NCI-H2196 treated with DMSO at 0.1 percent for 48 hours (cell line): ENCODE measurements around the gene SPG7.

ENCODE experiments used
- DNase-seq: peaks from one replicate; lab custom pipeline; 2025; ENCODE audit not compliant: unreplicated experiment; lab: John Stamatoyannopoulos, UW

The SPG7 gene

GRCh38 chr16:89484923-89485679 lies 23.1 kb upstream of the SPG7 start:
- no peak for DNase-seq

DNA sequence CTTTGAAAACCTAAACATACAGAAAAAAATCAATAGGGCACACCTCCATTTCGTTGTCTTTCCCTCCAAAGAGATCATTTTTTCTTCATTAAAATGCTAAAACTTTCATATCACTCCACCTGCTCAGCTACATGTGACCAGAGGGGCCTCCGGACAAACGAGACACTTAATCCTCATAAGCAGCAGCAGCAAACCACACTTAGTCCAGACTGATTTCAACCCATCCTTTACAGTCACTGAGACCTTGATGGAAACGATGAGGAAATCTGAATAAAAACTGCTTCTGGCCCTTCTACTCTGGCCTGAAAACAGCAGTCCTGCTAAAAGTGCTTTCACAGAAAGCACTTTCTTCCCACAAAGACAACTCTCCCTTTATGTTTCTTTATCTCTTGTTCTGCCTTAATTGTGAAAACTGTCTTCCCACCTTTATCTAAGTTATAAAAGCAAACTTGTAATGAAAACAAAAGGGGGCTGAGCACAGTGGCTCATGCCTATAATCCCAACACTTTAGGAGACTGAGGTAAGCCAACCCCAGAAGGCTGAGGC lies 22.4 kb upstream of the SPG7 start:
- DNase-seq = no peak

GRCh38 chr16:89489040-89489897 lies 18.9 kb upstream of the SPG7 start:
- DNase-seq = peak; percentile 34

- no peak for DNase-seq
Observed at GRCh38 chr16:89489898-89490438, 18.2 kb upstream of the SPG7 start.

DNA sequence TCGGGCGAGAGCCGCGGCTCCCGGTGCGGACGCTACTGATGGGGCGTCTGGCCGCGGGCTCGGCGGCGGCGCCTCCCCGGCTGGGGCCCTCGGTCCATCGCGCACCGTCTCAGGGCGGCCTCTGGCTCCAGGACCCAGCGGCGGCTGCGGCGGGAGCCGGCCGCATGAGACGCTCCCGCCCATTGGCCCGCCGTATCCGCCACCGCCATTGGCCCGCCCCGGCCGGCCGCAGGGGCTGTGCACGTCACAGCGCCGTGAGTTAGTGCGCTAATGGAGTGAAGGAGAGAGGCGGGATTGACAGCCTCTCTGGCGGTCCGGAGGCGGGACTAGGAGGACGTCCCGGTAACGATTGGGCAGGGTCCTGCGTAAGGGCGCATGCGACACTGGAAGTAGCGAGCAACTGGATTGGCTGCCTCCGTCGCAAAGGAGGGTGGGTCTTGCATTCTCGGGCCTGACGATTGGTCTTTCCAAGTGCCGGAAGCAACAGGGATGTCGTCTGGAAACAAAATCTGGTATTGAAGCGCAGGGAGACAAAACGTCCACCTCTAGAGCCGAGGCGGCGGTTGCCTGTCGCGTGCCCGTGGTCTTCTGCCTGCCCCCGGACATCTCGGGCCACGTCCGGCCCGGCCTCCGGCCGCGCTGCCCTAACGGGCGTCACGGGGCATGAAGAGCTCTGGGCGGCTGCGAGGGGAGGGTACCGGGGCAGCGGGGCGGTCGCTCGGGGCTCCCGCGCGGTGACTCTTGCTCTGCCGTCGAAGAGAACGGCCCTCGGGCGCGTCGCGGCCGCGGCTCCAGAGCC lies 17.6 kb upstream of the SPG7 start, which contains the start of gene ANKRD11:
Gene ANKRD11, minus strand, starts transcription at position 123 of the 799 bp plus-strand sequence. CDS start 173,542 bp downstream, outside the sequence.
- peak; percentile 95 for DNase-seq

- DNase-seq = no peak
Observed at GRCh38 chr16:89491238-89491869, 16.8 kb upstream of the SPG7 start.

DNA sequence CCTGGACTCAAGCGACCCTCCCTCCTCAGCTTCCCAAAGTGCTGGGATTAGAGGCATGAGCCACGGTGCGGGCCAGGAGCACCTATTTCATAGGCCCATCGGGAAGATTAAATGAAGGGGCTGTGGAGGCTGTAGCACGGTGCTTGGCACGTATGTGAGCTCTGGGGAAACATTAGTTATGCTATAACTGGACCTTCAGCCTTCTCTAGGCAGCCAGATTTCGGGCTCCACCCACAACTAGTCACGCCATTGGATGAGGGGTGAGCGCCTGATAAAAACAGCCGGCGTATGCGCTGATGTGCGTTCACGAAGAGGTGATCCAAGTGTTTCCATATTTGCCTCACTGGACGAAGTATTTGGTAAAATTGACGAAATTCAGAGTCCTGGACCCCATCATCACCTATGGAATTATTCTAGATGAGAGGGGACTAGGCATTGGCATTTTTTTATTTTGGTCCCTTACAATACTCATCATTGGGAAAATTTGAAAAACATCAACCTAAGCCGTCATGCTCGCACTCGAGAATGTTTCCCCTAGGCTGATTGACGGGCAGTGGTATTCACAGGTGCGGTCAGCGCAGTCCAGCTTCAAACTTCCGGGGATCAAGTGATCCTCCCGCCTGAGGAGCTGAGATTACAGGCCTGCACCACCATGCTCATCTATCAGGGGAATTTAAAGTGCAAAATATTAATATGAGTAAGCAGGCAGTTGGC lies 16.1 kb upstream of the SPG7 start:
- no peak for DNase-seq

DNA sequence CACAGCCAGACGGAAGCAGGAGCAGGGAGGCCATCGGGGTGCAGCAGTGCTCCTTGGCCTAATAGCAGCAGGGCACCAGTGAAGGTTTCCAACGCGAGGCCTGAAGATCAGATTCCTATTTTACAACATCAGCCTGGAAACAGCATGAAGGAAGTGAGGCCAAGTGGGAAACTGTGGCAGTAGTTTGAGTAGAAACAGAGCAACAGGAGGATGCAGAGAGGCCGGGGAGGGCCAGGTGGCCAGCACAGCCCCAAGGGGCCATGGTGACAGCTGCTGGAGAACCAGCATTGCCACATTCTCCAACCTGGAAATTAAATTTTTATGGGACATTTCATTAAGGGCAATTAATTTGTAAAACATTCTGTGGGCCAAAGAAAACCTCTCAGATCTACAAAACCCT lies 14.4 kb upstream of the SPG7 start:
- no peak for DNase-seq

DNA sequence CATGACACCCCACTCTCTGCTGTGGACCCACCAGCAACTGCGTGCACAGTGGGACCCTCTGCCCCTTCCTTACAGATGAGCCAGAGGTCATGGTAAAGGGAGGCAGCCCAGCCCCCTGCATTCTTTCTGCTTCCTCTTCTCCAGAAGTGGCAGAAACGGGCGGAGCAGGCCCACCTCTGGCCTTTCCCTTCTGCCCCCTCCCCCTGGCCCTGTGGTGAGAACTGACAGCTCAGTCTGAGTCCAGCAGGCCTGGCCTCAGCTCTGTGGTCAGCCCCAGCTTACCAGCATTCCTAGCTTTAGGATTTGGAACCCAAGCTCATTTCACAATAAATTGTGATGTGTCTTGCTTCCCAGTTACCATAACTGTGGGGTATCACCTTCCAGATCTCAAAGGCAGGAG lies 13.1 kb upstream of the SPG7 start:
- DNase-seq = no peak

DNA sequence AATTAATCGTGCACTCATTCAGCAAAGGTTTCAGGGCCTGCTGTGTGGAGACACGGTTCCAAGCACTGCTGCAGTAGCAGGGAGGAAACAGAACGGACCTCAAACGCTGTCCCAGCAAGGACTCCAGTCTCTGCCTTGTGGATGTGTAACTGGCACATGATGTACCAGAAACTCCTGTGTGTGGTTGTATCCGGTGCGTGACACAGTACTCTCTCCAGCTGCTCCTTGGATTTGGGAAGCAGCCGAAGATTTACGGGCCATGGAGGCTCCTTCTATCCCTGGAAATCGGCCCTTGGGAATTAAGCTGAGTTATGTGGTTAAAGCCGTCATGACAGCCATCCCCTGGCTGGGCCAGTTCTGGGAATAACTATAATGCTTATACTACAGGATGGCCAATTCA lies 9.4 kb upstream of the SPG7 start:
- DNase-seq = no peak

- no peak for DNase-seq
Observed at GRCh38 chr16:89499767-89500166, 8.4 kb upstream of the SPG7 start.

- DNase-seq = no peak
Observed at GRCh38 chr16:89502081-89502843, 5.9 kb upstream of the SPG7 start.

GRCh38 chr16:89504091-89504490 lies 4.1 kb upstream of the SPG7 start:
- DNase-seq = no peak

GRCh38 chr16:89505204-89506112 lies 2.7 kb upstream of the SPG7 start:
- DNase-seq = no peak

DNA sequence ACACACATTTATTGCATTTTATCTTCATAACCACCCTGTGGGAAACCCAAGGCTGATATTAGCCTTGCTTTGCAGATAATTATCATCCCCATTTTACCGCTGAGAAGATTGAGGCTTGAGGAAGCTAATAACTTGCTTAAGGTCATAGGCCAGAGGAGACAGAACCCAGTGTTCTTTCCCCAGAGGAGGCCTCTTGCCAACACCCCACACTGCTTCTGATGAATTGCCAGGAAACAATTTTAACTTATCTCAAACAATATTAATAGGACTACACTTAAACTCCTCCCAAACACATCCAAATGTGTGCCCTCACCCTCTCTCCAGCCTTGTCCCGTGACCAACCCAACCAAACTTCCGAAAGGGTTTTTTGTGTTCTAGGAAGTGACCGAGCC lies 2.1 kb upstream of the SPG7 start:
- DNase-seq = no peak

DNA sequence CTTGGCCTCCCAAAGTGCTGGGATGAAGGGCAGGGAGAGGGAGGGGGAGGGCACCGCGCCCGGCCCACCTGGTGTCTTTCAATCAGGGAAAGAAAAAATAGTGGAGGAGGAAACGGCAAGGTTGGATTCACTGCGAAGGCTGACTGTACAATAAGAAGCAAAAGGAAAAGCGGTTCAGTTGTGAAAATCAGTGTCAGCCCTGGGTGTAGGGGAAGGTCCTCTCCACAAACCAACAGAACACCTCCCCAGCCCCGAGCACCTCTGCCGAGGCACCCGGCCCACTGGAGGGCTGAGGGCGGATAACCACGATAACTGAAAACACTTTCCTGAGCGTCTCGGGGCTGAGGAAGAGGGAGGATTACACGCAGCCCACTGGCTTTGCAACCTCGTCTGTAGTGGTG lies 1.4 kb upstream of the SPG7 start:
- DNase-seq = no peak

GRCh38 chr16:89507214-89507833 lies 879 bp upstream of the SPG7 start:
- no peak for DNase-seq

DNA sequence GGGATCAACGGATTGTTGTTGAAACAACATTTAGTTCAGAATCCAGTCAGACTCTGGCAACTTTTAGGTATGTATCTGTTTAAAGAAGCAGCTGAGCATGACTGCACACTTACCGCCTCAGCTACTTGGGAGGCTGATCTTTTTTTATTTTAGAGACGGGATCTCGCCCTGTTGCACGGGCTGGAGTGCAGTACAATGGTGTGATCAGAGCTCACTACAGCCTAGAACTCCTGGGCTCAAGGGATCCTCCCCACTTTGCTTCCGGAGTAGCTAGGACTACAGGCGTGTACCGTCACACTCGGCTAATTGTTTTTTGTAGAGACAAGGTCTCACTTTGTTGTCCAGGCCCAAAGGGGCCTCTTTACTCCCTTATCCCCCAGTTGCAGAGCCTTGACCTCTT lies 2.3 kb downstream of the SPG7 start:
- DNase-seq = no peak
